ENCODE measurements around the gene SPAG8. TPM values are rescaled to one million over a fixed set of nuclear protein-coding genes. Genes with fewer than 3 reads are reported as not detected.

Gene SPAG8
- total RNA-seq, 1 experiment from 2014 or later: 0.29 TPM

DNA sequence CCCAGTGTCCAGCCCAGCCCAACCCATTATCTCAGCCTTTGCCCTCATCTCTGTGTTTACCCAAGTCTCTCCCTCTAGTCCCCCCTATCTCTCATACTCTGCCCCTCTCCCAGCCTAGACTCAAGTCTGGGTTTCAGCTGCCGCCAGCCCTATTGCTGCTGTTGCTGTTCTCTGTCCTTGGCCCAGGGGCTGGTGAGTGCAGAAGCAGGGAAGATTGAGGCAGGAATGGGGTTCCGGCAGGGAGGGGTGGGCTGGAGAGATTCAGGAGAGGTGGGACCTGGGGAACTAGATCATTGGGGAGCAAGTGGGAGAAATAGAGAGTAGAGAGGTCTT is 17.7 kb upstream of the SPAG8 start:
- Mint-ChIP-seq H3K4me3 (ENCODE audit: unreplicated experiment) (peak overlapping the region; percentile 88), H3K36me3 (ENCODE audit: insufficient read depth, unreplicated experiment) (peaks cover 4% of the 10 kb centered on the region), H3K27ac (ENCODE audit: unreplicated experiment) (peak overlapping the region; percentile 88), H3K9me3 (ENCODE audit: unreplicated experiment) (no peaks in the 10 kb centered on the region), H3K4me1 (ENCODE audit: low read depth, unreplicated experiment) (peaks cover 13% of the 10 kb centered on the region), H3K27me3 (ENCODE audit: insufficient read depth, unreplicated experiment) (no peaks in the 10 kb centered on the region)
- no peaks in the 10 kb centered on the region for H3K27me3 ChIP-seq (replicated peaks; ENCODE audit: control insufficient read depth, insufficient read depth, low read length)
- CTCF ChIA-PET: interaction anchor here (0.5 to 1.6 kb wide), 3 partner anchors 16 to 53 kb away, joined by 5 to 10 read pairs (median 8); partner anchors contain the start of gene HINT2
- intact Hi-C loops (cut with micrococcal nuclease; ENCODE audit: unreplicated experiment): loop anchor here (1.0 kb wide), 1 partner anchor 14 kb away; the partner anchor contains the start of gene HINT2
- H3K4me1 ChIP-seq: peaks cover 4% of the 10 kb centered on the region; the same call in 1 of the 2 replicates
- H3K36me3 ChIP-seq (ENCODE audit: control insufficient read depth, insufficient read depth, low read length): no peaks in the 10 kb centered on the region
- POLR2A ChIA-PET: no interaction called here
- DNase-seq: no peak
- no TSS peak for BruUV-seq (replicated peaks)
- H3K9me3 ChIP-seq: no peaks in the 10 kb centered on the region
- TF ChIP-seq, protein P1, sequence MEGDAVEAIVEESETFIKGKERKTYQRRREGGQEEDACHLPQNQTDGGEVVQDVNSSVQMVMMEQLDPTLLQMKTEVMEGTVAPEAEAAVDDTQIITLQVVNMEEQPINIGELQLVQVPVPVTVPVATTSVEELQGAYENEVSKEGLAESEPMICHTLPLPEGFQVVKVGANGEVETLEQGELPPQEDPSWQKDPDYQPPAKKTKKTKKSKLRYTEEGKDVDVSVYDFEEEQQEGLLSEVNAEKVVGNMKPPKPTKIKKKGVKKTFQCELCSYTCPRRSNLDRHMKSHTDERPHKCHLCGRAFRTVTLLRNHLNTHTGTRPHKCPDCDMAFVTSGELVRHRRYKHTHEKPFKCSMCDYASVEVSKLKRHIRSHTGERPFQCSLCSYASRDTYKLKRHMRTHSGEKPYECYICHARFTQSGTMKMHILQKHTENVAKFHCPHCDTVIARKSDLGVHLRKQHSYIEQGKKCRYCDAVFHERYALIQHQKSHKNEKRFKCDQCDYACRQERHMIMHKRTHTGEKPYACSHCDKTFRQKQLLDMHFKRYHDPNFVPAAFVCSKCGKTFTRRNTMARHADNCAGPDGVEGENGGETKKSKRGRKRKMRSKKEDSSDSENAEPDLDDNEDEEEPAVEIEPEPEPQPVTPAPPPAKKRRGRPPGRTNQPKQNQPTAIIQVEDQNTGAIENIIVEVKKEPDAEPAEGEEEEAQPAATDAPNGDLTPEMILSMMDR (IDR thresholded peaks at IDR 0.05; ENCODE audit: insufficient read depth in 1 of 2, low read depth in 1 of 2, low read length in 1 of 2, severe bottlenecking in 1 of 2, unreplicated experiment in 1 of 2): no peak
- peak overlapping the region; percentile 48 for H3K4me3 ChIP-seq (ENCODE audit: low read depth, low read length)

DNA sequence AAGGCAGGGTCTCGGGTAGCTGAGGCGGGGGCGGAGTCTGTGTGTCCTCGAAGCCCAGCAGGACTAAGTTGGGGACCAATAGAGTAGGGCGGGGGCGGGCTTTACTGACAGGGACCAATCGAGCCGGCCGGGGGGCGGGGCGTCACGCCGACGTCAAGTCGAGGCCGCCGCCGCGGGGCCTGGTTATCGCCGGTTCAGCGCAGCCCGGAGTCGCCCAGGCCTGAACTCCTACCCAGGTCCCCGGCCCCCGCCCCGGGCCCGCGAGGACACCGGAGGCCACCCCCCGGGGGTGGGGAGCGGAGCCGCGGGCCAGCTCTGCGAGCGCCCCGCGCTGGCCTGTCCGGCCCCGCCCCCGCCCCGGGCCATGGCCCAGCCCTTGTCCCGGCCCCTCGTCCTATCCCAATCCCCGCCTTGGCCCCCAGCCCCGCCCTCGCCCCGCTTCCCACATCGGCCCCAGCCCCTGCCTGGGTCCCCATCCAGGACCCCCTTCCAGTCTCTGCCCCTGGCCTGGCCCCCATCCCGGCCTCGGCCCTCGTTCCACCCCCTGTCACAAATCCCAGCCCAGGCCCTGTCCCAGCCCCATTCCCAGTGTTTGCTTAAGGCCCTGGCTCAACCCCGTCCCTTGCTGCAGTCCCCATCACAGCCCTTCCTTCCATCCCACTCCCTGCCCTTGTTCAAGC is 17.2 kb upstream of the SPAG8 start, which contains the start of gene TMEM8B:
TSS of gene TMEM8B (plus strand) at position 145 of the 680 bp plus-strand sequence. CDS start at position 365, 220 bp downstream.
- Histone ChIP-seq H3K9me3 (no peaks in the 10 kb centered on the region), H3K27me3 (replicated peaks; ENCODE audit: control insufficient read depth, insufficient read depth, low read length) (no peaks in the 10 kb centered on the region), H3K4me3 (ENCODE audit: low read depth, low read length) (peak within 1 kb of the TSS; percentile 48), H3K36me3 (ENCODE audit: control insufficient read depth, insufficient read depth, low read length) (no peaks in the 10 kb centered on the region), H3K4me1 (peaks cover 4% of the 10 kb centered on the region; the same call in 1 of the 2 replicates)
- Mint-ChIP-seq H3K27me3 (ENCODE audit: insufficient read depth, unreplicated experiment) (no peaks in the 10 kb centered on the region), H3K4me3 (ENCODE audit: unreplicated experiment) (peak within 1 kb of the TSS; percentile 88), H3K9me3 (ENCODE audit: unreplicated experiment) (no peaks in the 10 kb centered on the region), H3K36me3 (ENCODE audit: insufficient read depth, unreplicated experiment) (peaks cover 4% of the 10 kb centered on the region), H3K4me1 (ENCODE audit: low read depth, unreplicated experiment) (peaks cover 8% of the 10 kb centered on the region), H3K27ac (ENCODE audit: unreplicated experiment) (peak within 1 kb of the TSS; percentile 88)
- CTCF ChIA-PET: interaction anchor here (0.5 to 1.6 kb wide), 5 partner anchors 15 to 779 kb away, joined by 3 to 10 read pairs (median 8); partner anchors contain the start of gene HINT2
- BruUV-seq (replicated peaks): no TSS peak
- intact Hi-C loops (cut with micrococcal nuclease; ENCODE audit: unreplicated experiment): loop anchor here (1.0 kb wide), 1 partner anchor 14 kb away; the partner anchor contains the start of gene HINT2
- POLR2A ChIA-PET: interaction anchor here (1.0 kb wide), 1 partner anchor 15 kb away, joined by 4 read pairs; the partner anchor contains the start of gene HINT2
- TF ChIP-seq, protein P1 (IDR thresholded peaks at IDR 0.05; ENCODE audit: insufficient read depth in 1 of 2, low read depth in 1 of 2, low read length in 1 of 2, severe bottlenecking in 1 of 2, unreplicated experiment in 1 of 2): no peak
- peak; percentile 94 to 95 for DNase-seq

DNA sequence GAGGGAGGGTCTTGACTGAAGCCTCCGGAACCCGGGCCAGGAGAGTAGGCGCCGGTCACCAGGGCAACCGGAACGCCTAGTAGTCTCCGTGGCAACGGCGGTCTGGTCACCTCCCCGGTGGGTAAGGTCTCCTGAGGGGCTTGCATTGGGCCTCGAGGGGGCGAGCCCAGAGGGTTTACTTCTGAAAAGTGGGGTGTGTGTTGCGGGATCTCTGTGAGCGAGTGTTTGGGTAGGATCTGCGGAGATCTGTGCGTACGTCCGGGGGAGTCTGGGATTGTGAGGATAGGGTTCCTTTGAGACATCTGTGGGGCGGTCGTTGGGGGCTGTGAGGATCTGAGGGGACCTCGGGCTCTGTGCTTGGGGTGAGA is 16.6 kb upstream of the SPAG8 start, which contains the start of gene FAM221B:
TSS of gene FAM221B (minus strand) at position 17 of the 368 bp plus-strand sequence. CDS start 2,571 bp downstream, outside the sequence.
- TF ChIP-seq, protein P1 (IDR thresholded peaks at IDR 0.05; ENCODE audit: insufficient read depth in 1 of 2, low read depth in 1 of 2, low read length in 1 of 2, severe bottlenecking in 1 of 2, unreplicated experiment in 1 of 2): no peak
- no peak for DNase-seq
- peak within 1 kb of the TSS; percentile 88 for H3K4me3 Mint-ChIP-seq (ENCODE audit: unreplicated experiment)
- Histone ChIP-seq H3K27me3 (replicated peaks; ENCODE audit: control insufficient read depth, insufficient read depth, low read length) (no peaks in the 10 kb centered on the region), H3K4me3 (ENCODE audit: low read depth, low read length) (peak within 1 kb of the TSS; percentile 48), H3K4me1 (peaks cover 4% of the 10 kb centered on the region; the same call in 1 of the 2 replicates), H3K9me3 (no peaks in the 10 kb centered on the region), H3K36me3 (ENCODE audit: control insufficient read depth, insufficient read depth, low read length) (no peaks in the 10 kb centered on the region)
- H3K4me1 Mint-ChIP-seq (ENCODE audit: low read depth, unreplicated experiment): peaks cover 8% of the 10 kb centered on the region
- H3K27me3 Mint-ChIP-seq (ENCODE audit: insufficient read depth, unreplicated experiment): no peaks in the 10 kb centered on the region
- POLR2A ChIA-PET: interaction anchor here (1.0 kb wide), 1 partner anchor 14 kb away, joined by 4 read pairs; the partner anchor contains the start of gene HINT2
- CTCF ChIA-PET: interaction anchor here (0.5 to 1.6 kb wide), 5 partner anchors 15 to 779 kb away, joined by 3 to 10 read pairs (median 8); partner anchors contain the start of gene HINT2
- no TSS peak for BruUV-seq (replicated peaks)
- H3K27ac Mint-ChIP-seq (ENCODE audit: unreplicated experiment): peak within 1 kb of the TSS; percentile 88
- intact Hi-C loops (cut with micrococcal nuclease; ENCODE audit: unreplicated experiment): loop anchor here (1.0 kb wide), 1 partner anchor 13 kb away; the partner anchor contains the start of gene HINT2
- peaks cover 4% of the 10 kb centered on the region for H3K36me3 Mint-ChIP-seq (ENCODE audit: insufficient read depth, unreplicated experiment)
- H3K9me3 Mint-ChIP-seq (ENCODE audit: unreplicated experiment): no peaks in the 10 kb centered on the region
